SJCRH30 (cell line): Measurements from ENCODE around the gene CCDC195. TPM values are rescaled to one million over a fixed set of nuclear protein-coding genes. Genes with fewer than 3 reads are reported as not detected.

Source experiments
- DNase-seq, 2 experiments: peaks; one replicate each; pipeline ENCODE4 v3.0.0-alpha.2; 2015 to 2020
- H3K27ac ChIP-seq: fragments of 250-450 bp; sonication (Bioruptor Pico); 2 replicates; pipeline ENCODE4 v1.5.1; 2020; ENCODE audit warnings: mild to moderate bottlenecking, moderate library complexity
- H3K27me3 ChIP-seq: fragments of 250-450 bp; sonication (Bioruptor Pico); 2 replicates; pipeline ENCODE4 v1.5.1; 2020; ENCODE audit warnings: mild to moderate bottlenecking, moderate library complexity
- H3K36me3 ChIP-seq: fragments of 250-450 bp; sonication (Bioruptor Pico); 2 replicates; pipeline ENCODE4 v1.5.1; 2020; ENCODE audit warnings: mild to moderate bottlenecking, moderate library complexity
- H3K4me1 ChIP-seq: fragments of 250-450 bp; sonication (Bioruptor Pico); 2 replicates; pipeline ENCODE4 v1.5.1; 2020; ENCODE audit warnings: mild to moderate bottlenecking, moderate library complexity
- H3K4me3 ChIP-seq: fragments of 250-450 bp; sonication (Bioruptor Pico); 2 replicates; pipeline ENCODE4 v1.5.1; 2020; ENCODE audit warnings: mild to moderate bottlenecking, moderate library complexity
- H3K9me3 ChIP-seq: fragments of 250-450 bp; sonication (Bioruptor Pico); replicated peaks from 2 replicates; pipeline ENCODE4 v1.5.1; 2020; ENCODE audit warnings: mild to moderate bottlenecking, moderate library complexity
- total RNA-seq: library from RNA; depleted of rRNA; stranded (reverse); fragments of >200 nt; shearing (Covaris generic); gene quantifications from 2 replicates; pipeline ENCODE4 v1.2.3, GENCODE V29; 2014; rRNA removed

Gene CCDC195
- total RNA-seq = 0.91 and 1.1 TPM in 2 replicates

DNA sequence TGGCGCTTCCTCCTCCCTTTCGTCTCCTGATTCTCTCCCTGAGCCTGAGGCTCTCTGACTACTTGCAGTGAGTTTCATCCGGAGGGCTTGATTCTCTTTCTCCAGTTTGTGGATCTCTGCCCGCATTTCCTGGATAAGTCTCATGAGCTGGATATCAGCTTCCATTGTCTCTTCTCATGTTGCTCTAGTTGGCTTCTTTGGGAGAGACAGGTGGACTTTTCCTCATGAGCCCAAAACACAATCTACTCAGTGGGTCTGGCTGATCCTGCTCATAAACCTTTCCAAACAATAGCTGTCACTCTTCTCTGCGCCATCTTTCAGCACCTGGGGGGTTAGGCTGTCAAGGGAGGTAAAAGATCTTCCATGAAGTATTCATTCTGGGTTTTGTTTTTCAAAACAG, at the start of gene CCDC195:
Gene CCDC195 (minus strand): TSS at position 165 of the 400 bp plus-strand sequence. CDS start 0 bp downstream, at position 165.
- no peak within 1 kb of the TSS for H3K27ac ChIP-seq
- no peak within 1 kb of the TSS for H3K4me3 ChIP-seq
- peaks cover 15% of the 10 kb centered on the region for H3K4me1 ChIP-seq
- peaks cover 9% of the 10 kb centered on the region; the same call in 1 of the 2 replicates for H3K9me3 ChIP-seq
- H3K27me3 ChIP-seq = no peaks in the 10 kb centered on the region
- DNase-seq = peak in 1 of 2 experiments; percentile 46
- H3K36me3 ChIP-seq = no peaks in the 10 kb centered on the region

- Histone ChIP-seq H3K4me3 (no peak overlapping the region), H3K36me3 (0 out of 2 replicates have a peak, but pooled peaks cover 3% of the 10 kb centered on the region)
Observed at GRCh38 chr2:224764565-224765236, 48.5 kb upstream of the CCDC195 start.

DNA sequence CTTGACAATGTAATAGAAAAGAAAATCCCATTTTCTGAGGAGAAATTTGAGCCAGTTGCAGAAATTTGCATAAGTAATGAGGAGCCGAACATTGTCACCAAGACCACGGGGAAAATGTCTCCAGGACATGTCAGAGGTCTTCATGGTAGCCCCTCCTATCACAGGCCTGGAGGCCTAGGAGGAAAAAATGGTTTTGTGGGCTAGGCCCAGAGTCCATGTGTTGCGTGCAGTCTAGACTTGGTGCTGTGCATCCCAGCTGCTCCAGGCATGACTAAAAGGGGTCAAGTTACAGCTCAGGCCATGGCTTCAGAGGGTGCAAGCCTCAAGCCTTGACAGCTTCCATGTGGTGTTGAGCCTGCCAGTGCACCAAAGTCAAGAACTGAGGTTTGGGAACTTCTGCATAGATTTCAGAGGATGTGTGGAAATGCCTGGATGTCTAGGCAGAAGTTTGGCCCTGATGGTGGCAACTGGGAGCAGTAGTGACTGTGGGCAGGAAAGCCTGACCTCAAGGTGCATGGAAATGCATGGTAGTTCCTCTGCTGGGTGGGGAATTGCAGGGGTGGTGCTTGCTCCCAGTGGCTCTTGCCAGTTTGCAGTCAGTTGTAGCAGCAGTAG, 41.9 kb upstream of the CCDC195 start:
- no peaks in the 10 kb centered on the region for H3K36me3 ChIP-seq
- no peak overlapping the region for H3K4me3 ChIP-seq
- H3K4me1 ChIP-seq = no peaks in the 10 kb centered on the region
- H3K9me3 ChIP-seq = peaks cover 16% of the 10 kb centered on the region
- no peak overlapping the region for H3K27ac ChIP-seq
- no peaks in the 10 kb centered on the region for H3K27me3 ChIP-seq
- no peak for DNase-seq

More at GRCh38 chr2:224764565-224765236, 48.5 kb upstream of the CCDC195 start:
- Histone ChIP-seq H3K27ac (no peak overlapping the region), H3K4me1 (no peaks in the 10 kb centered on the region), H3K27me3 (no peaks in the 10 kb centered on the region), H3K9me3 (no peaks in the 10 kb centered on the region; the same call in 1 of the 2 replicates)
- DNase-seq = no peak

DNA sequence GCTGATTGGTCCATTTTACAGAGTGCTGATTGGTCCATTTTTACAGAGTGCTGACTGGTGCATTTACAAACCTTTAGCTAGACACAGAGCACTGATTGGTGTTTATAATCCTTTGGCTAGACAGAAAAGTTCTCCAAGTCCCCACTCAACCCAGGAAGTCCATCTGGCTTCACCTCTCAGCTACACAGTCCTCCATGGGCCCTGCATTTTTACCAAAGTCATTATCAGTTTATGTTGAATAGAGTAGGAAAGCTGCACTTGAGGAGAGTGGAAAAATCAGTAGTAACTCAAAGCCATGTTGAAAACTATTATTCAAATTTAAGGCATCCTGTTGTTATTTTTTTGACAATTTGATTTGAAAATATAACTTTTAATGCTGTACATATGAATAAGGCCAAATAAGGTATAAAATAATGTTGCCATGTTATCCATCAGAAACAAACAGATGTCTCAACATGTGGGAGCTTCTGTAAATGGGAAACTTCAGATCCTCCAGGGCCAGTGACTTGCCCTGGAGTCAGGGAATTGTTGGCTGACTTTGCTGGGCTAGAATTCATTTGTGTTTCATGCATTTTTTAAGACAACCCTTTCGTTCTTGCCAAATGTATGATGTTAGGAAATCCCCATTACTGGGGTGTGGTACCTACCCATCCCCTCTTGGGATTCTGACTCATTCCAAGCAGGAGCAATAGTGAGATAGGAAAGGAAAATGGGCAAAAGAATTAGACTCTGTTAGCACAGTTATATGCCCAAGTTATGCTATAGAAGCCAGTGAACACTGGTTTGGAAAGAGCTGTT, 37.8 kb upstream of the CCDC195 start:
- peaks cover 5% of the 10 kb centered on the region; the same call in 1 of the 2 replicates for H3K4me1 ChIP-seq
- peaks cover 16% of the 10 kb centered on the region for H3K9me3 ChIP-seq
- no peak overlapping the region for H3K27ac ChIP-seq
- H3K27me3 ChIP-seq = 0 out of 2 replicates have a peak, but pooled peaks cover 2% of the 10 kb centered on the region
- no peak for DNase-seq
- no peaks in the 10 kb centered on the region for H3K36me3 ChIP-seq
- no peak overlapping the region for H3K4me3 ChIP-seq

DNA sequence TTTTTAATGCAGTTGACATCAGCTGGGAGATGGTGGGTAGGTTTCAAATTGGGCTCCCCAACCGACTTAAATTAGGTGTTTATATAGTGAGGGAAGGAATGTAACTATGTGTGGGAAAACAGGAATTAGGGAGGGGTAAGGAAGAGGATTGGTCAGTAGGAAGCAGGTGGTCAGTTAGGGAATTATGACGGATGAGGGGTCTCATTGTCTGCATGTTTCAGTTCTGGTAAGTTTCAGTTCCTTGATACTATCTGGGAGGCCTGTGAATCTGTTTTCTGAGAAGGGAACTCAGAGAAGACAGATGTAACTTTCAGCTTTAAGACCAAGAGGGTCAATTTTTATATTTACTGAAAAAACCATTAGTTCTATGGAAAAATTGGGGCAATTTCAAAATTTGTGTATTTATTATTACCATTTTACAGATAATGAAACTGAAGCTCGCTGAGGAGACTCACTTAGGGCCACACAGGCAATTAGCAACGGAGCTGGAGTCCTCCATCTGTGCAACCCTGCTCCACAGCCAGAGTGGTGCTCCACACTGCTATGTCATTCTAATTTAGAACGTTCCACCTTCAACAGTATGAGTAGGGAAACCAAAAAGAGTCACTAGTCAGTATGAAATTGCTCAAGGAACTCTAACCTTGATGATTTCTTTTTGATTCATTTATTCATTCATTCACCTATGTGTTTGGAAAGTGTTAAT, 36.0 kb upstream of the CCDC195 start:
- no peak overlapping the region for H3K4me3 ChIP-seq
- peaks cover 6% of the 10 kb centered on the region for H3K9me3 ChIP-seq
- H3K4me1 ChIP-seq = peaks cover 5% of the 10 kb centered on the region; the same call in 1 of the 2 replicates
- H3K27ac ChIP-seq = no peak overlapping the region
- DNase-seq = peak in 1 of 2 experiments; percentile 45
- H3K27me3 ChIP-seq = 0 out of 2 replicates have a peak, but pooled peaks cover 2% of the 10 kb centered on the region
- H3K36me3 ChIP-seq = no peaks in the 10 kb centered on the region

- no peak overlapping the region for H3K4me3 ChIP-seq
- H3K9me3 ChIP-seq = no peaks in the 10 kb centered on the region
- 0 out of 2 replicates have a peak, but pooled peaks cover 2% of the 10 kb centered on the region for H3K27me3 ChIP-seq
- peaks cover 5% of the 10 kb centered on the region; the same call in 1 of the 2 replicates for H3K4me1 ChIP-seq
- peak in 1 of 2 experiments; percentile 29 for DNase-seq
- no peaks in the 10 kb centered on the region for H3K36me3 ChIP-seq
- no peak overlapping the region for H3K27ac ChIP-seq
Observed at GRCh38 chr2:224749136-224749535, 33.0 kb upstream of the CCDC195 start.

- Histone ChIP-seq H3K9me3 (no peaks in the 10 kb centered on the region), H3K4me1 (peaks cover 10% of the 10 kb centered on the region), H3K27me3 (0 out of 2 replicates have a peak, but pooled peaks cover 2% of the 10 kb centered on the region), H3K36me3 (no peaks in the 10 kb centered on the region), H3K27ac (no peak overlapping the region), H3K4me3 (no peak overlapping the region)
- no peak for DNase-seq
Observed at GRCh38 chr2:224747765-224748164, 31.6 kb upstream of the CCDC195 start.

DNA sequence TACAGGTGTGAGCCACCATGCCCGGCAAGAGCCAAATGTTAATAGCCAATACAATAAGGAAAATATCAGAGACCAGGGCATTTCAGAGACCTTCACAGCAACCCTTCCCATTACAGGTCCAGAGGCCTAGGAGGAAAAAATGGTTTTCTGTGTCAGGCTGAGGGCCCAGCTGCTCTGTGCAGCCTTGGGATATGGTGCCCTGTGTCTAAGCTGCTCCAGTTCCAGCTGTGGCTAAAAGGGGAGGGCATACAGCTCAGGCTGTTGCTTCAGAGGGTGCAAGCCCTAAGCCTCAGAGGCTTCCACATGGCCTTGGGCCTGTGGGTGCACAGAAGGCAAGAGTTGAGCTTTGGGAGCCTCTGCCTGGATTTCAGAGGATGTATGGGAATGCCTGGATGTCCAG, 20.1 kb upstream of the CCDC195 start:
- no peaks in the 10 kb centered on the region for H3K36me3 ChIP-seq
- H3K9me3 ChIP-seq = peaks cover 17% of the 10 kb centered on the region
- no peaks in the 10 kb centered on the region for H3K4me1 ChIP-seq
- DNase-seq = no peak
- no peaks in the 10 kb centered on the region for H3K27me3 ChIP-seq
- H3K27ac ChIP-seq = no peak overlapping the region
- H3K4me3 ChIP-seq = no peak overlapping the region

DNA sequence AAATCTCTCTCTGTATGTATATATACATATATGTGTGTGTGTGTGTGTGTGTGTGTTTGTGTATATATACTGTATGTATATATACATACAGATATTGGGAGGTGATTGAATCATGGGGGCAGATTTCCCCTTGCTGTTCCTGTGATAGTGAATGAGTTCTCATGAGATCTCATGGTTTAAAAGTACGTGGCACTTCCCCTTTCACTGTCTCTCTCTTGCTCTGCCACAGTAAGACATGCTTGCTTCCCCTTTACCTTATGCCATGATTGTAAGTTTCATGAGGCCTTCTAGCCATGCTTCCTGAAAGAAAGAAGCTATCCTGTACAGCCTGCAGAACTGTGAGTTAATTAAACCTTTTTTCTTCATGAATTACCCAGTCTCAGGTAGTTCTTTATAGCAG, 18.8 kb upstream of the CCDC195 start:
- H3K27ac ChIP-seq = no peak overlapping the region
- H3K9me3 ChIP-seq = peaks cover 17% of the 10 kb centered on the region
- no peaks in the 10 kb centered on the region for H3K4me1 ChIP-seq
- H3K36me3 ChIP-seq = no peaks in the 10 kb centered on the region
- H3K27me3 ChIP-seq = no peaks in the 10 kb centered on the region
- DNase-seq = no peak
- no peak overlapping the region for H3K4me3 ChIP-seq

DNA sequence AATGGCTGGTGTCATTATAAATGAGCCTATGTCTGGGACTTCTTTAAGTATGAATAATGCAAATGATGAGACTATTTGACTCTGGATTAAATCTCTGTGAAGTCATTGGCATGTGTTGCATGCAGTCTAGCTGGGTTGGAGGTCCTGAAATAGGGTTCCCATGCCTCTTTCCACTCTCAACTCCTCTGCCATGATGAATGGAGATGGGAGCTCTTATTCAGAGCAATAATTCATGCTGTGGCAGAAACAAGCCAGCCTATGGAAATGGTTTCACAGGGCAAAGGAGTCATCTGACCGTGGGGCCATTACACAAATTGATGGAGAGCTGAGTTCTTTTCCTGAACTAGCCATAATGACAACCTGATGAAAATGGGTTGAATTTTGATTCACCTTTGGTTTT, 15.5 kb upstream of the CCDC195 start:
- DNase-seq = no peak
- H3K4me1 ChIP-seq = no peaks in the 10 kb centered on the region
- H3K36me3 ChIP-seq = no peaks in the 10 kb centered on the region
- no peak overlapping the region for H3K4me3 ChIP-seq
- H3K27me3 ChIP-seq = no peaks in the 10 kb centered on the region
- H3K27ac ChIP-seq = no peak overlapping the region
- peaks cover 16% of the 10 kb centered on the region for H3K9me3 ChIP-seq

- H3K4me3 ChIP-seq = no peak overlapping the region
- H3K27ac ChIP-seq = no peak overlapping the region
- H3K36me3 ChIP-seq = no peaks in the 10 kb centered on the region
- H3K9me3 ChIP-seq = peaks cover 9% of the 10 kb centered on the region; the same call in 1 of the 2 replicates
- peaks cover 1% of the 10 kb centered on the region for H3K4me1 ChIP-seq
- H3K27me3 ChIP-seq = no peaks in the 10 kb centered on the region
- DNase-seq = no peak
Observed at GRCh38 chr2:224729435-224729834, 13.3 kb upstream of the CCDC195 start.

GRCh38 chr2:224724331-224724730, 8.2 kb upstream of the CCDC195 start:
- DNase-seq = peak in 1 of 2 experiments; percentile 38
- H3K36me3 ChIP-seq = no peaks in the 10 kb centered on the region

GRCh38 chr2:224723586-224724217, 7.5 kb upstream of the CCDC195 start:
- peaks cover 7% of the 10 kb centered on the region; the same call in 1 of the 2 replicates for H3K9me3 ChIP-seq
- peaks cover 28% of the 10 kb centered on the region for H3K4me1 ChIP-seq
- DNase-seq = peak; percentile 71 to 89
- H3K27ac ChIP-seq = peak overlapping the region; percentile 99
- no peaks in the 10 kb centered on the region for H3K36me3 ChIP-seq
- H3K4me3 ChIP-seq = no peak overlapping the region
- no peaks in the 10 kb centered on the region for H3K27me3 ChIP-seq

More at GRCh38 chr2:224724331-224724730, 8.2 kb upstream of the CCDC195 start:
- H3K27me3 ChIP-seq = no peaks in the 10 kb centered on the region
- H3K4me1 ChIP-seq = peaks cover 28% of the 10 kb centered on the region
- peaks cover 9% of the 10 kb centered on the region; the same call in 1 of the 2 replicates for H3K9me3 ChIP-seq
- peak overlapping the region; percentile 99 for H3K27ac ChIP-seq
- no peak overlapping the region for H3K4me3 ChIP-seq

DNA sequence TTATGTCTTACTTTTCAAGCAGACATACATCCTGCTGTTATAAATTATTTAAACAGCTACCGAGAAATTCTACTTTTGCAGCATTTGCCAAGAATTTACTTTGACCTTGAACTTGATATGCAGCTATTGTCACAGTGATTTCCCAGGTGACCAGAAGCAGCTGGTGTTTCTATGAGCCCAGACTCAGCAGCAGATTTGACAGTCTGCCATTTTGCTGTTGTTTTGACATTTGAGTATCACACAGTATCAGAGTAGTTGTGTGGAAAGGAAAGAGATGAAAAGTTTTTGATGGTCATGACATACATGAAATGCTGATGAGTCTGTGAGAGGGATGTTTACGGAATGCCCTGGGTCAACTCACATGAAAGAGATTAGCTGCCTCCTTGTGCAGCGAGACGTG, 6.6 kb upstream of the CCDC195 start:
- Histone ChIP-seq H3K27ac (peak overlapping the region; percentile 99), H3K4me1 (peaks cover 28% of the 10 kb centered on the region), H3K4me3 (no peak overlapping the region), H3K36me3 (no peaks in the 10 kb centered on the region), H3K9me3 (0 out of 2 replicates have a peak, but pooled peaks cover 3% of the 10 kb centered on the region), H3K27me3 (no peaks in the 10 kb centered on the region)
- DNase-seq = peak; percentile 63 to 82
